RWPE2 (cell line): ENCODE measurements around the gene RGS7BP.

Experiments used
- ATAC-seq: fragments of 200-7000 bp; cut with Tn5 transposase; 3 replicates; pipeline ENCODE4 v1.9.1; 2021; ENCODE audit warnings: low read depth
- DNase-seq: peaks from one replicate; pipeline ENCODE4 v3.0.0-alpha.2; 2020; ENCODE audit warnings: low spot score
- H3K27ac ChIP-seq: fragments of 450-650 bp; 2 replicates; pipeline ENCODE4 v1.5.1; 2017; ENCODE audit warnings: mild to moderate bottlenecking; ENCODE audit not compliant: poor library complexity, severe bottlenecking
- H3K27me3 ChIP-seq: fragments of 250-450 bp; sonication (Bioruptor Pico); 2 replicates; pipeline ENCODE4 v1.5.1; 2021; ENCODE audit warnings: mild to moderate bottlenecking, moderate library complexity; ENCODE audit not compliant: insufficient read depth, poor library complexity, severe bottlenecking
- H3K36me3 ChIP-seq: fragments of 250-450 bp; sonication (Bioruptor Pico); 2 replicates; pipeline ENCODE4 v1.5.1; 2020; ENCODE audit warnings: low read depth, mild to moderate bottlenecking, moderate library complexity
- H3K4me1 ChIP-seq: fragments of 250-450 bp; sonication (Bioruptor Pico); 2 replicates; pipeline ENCODE4 v1.5.1; 2021; ENCODE audit warnings: mild to moderate bottlenecking, moderate library complexity; ENCODE audit not compliant: insufficient read depth, poor library complexity, severe bottlenecking
- H3K4me3 ChIP-seq: fragments of 250-450 bp; sonication (Bioruptor Pico); 2 replicates; pipeline ENCODE4 v1.5.1; 2021; ENCODE audit warnings: mild to moderate bottlenecking, moderate library complexity; ENCODE audit not compliant: severe bottlenecking
- H3K9me3 ChIP-seq: fragments of 250-450 bp; sonication (Bioruptor Pico); 2 replicates; pipeline ENCODE4 v1.5.1; 2021; ENCODE audit warnings: mild to moderate bottlenecking, moderate library complexity; ENCODE audit not compliant: severe bottlenecking
- TF ChIP-seq, protein P1 (sequence below): fragments of 450-650 bp; IDR thresholded peaks from one replicate; pipeline ENCODE4 v1.5.1; 2017; ENCODE audit warnings: mild to moderate bottlenecking, moderate library complexity; ENCODE audit not compliant: poor library complexity, severe bottlenecking

RGS7BP gene

DNA sequence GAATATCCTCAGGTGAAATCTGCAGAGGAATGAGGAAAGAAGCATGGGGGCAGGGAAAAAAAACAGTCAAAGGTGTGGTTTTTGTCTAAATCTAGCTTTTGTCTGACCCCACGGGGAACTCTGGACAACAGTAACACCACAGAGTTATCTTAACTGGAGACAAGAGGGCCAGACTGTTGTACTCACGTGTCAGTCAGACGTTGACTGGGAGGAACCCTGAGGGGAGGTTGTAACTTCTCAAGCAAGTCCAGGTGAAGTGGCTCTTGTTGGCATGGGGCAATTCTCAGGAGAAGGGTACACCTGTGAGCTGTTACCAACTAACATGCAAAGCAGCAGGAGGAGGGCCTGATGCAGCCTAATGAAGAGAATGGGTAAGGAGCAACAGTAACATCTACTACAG lies 140.4 kb downstream of the RGS7BP start:
- Histone ChIP-seq H3K27me3 (no peaks in the 10 kb centered on the region), H3K4me3 (no peak overlapping the region), H3K27ac (no peak overlapping the region), H3K36me3 (no peaks in the 10 kb centered on the region), H3K9me3 (no peaks in the 10 kb centered on the region), H3K4me1 (no peaks in the 10 kb centered on the region)
- TF ChIP-seq, protein P1, sequence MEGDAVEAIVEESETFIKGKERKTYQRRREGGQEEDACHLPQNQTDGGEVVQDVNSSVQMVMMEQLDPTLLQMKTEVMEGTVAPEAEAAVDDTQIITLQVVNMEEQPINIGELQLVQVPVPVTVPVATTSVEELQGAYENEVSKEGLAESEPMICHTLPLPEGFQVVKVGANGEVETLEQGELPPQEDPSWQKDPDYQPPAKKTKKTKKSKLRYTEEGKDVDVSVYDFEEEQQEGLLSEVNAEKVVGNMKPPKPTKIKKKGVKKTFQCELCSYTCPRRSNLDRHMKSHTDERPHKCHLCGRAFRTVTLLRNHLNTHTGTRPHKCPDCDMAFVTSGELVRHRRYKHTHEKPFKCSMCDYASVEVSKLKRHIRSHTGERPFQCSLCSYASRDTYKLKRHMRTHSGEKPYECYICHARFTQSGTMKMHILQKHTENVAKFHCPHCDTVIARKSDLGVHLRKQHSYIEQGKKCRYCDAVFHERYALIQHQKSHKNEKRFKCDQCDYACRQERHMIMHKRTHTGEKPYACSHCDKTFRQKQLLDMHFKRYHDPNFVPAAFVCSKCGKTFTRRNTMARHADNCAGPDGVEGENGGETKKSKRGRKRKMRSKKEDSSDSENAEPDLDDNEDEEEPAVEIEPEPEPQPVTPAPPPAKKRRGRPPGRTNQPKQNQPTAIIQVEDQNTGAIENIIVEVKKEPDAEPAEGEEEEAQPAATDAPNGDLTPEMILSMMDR = no peak
- DNase-seq (no peak), ATAC-seq (no peak)

DNA sequence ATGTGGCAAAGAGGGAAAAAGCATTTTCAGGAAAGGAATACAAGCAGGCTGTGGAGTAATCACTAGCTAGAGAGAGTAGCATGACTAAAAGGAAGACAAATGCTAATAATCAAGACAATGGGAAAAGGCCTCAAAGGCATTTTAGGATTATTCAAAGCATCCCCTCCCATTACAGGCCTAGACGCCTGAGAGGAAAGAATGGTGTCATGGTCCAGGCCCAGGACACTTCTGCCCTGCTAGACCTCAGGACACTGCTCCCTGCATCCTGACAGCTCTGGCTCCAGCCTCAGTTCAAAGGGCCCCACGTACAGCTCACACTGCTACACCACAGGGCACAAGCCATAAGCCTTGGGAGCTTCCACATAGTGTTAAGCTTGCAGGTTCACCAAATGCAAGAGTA lies 143.7 kb downstream of the RGS7BP start:
- Histone ChIP-seq H3K36me3 (no peaks in the 10 kb centered on the region), H3K9me3 (no peaks in the 10 kb centered on the region), H3K4me3 (no peak overlapping the region), H3K27ac (no peak overlapping the region), H3K4me1 (no peaks in the 10 kb centered on the region), H3K27me3 (no peaks in the 10 kb centered on the region)
- DNase-seq = no peak
- ATAC-seq = no peak; the same call in 2 of the 3 replicates
- TF ChIP-seq, protein P1 = no peak

DNA sequence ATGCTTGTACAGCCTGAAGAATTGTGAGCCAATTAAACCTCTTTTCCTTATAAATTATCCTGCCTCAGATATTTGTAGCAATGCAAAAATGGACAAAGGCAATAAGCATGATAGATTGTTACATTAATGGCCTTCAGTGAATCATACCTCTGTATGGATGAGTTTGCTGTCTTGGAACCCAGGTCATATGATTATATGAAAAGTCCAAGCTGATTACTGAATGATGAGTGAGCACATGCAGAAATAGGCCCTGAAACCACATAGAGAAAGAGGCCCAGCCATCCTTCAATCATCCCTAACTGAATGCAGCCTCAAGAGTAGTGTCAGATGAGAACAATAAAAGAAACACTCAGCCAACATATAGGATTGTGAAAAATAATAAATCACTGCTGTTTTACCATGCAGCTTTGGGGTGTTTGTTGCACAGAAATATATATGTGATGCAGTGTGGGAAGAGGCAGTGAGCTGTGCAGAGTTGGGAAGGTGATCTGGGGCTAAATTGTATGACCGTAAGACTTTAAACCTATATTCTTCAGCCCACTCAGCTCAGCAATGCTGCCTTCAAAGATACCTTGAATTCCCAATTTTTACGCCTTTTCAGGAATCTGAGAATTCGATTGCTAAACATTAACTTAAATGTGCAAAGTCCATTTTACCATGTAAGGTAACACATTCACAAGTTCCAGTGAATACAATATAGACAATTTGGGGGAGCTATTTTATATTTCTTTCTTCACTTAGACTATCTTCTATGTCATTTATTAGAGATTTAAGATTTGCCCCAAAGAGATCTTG lies 148.1 kb downstream of the RGS7BP start:
- TF ChIP-seq, protein P1 = no peak
- Histone ChIP-seq H3K4me3 (no peak overlapping the region), H3K36me3 (no peaks in the 10 kb centered on the region), H3K4me1 (no peaks in the 10 kb centered on the region), H3K9me3 (no peaks in the 10 kb centered on the region), H3K27ac (no peak overlapping the region), H3K27me3 (no peaks in the 10 kb centered on the region)
- DNase-seq (no peak), ATAC-seq (no peak)

DNA sequence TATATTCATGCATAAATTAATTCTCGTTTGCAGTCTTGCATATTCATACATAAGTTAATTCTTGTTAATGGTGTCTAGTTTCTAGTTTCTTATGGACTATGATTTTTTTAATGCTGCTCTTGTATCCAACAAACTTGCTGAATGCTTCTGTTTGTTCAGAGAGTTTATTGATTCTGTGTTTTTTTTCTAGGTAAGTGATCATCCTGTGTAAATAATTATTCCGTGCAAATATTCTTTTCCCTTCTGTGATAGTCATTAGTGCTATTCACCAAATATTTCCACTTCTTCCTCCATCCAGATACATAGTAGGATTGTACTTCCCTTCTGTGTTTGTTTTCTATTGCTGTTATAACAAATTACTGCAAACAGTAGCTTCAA lies 148.7 kb downstream of the RGS7BP start:
- H3K27me3 ChIP-seq = no peaks in the 10 kb centered on the region
- TF ChIP-seq, protein P1 = no peak
- H3K9me3 ChIP-seq = no peaks in the 10 kb centered on the region
- no peak overlapping the region for H3K4me3 ChIP-seq
- no peaks in the 10 kb centered on the region for H3K36me3 ChIP-seq
- DNase-seq (no peak), ATAC-seq (no peak)
- H3K27ac ChIP-seq = no peak overlapping the region
- no peaks in the 10 kb centered on the region for H3K4me1 ChIP-seq

DNA sequence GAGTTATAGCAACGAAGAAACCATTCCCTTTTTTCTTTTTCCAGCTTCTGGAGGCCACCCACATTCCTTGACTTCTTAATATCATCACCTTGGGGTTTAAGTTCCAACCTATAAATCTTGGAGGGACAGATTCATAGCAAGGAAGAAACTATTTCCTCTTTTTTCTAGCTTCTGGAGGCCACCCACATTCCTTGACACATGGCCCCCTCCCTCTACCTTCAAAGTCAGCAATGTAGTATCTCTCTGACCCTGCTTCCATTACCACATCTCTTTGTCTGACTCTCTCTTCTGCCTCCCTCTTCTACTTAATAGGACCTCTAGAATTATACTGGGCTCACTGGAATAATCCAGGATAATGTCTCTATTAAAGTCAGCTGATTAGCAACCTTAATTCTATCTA lies 149.8 kb downstream of the RGS7BP start:
- DNase-seq = no peak
- ATAC-seq = no peak
- Histone ChIP-seq H3K4me3 (no peak overlapping the region), H3K9me3 (no peaks in the 10 kb centered on the region), H3K27me3 (no peaks in the 10 kb centered on the region), H3K4me1 (no peaks in the 10 kb centered on the region), H3K36me3 (no peaks in the 10 kb centered on the region), H3K27ac (no peak overlapping the region)
- TF ChIP-seq, protein P1 = no peak
